Nephron progenitor cell (in vitro differentiated cells): ENCODE data around the gene TTLL5.

Experiments used
- DNase-seq: peaks from one replicate; pipeline ENCODE4 v3.0.0; 2021
- H3K27ac Mint-ChIP-seq: 2 replicates; pipeline ENCODE4 v1.8.0; 2021; ENCODE audit warnings: mild to moderate bottlenecking, moderate library complexity, mixed read lengths
- H3K27me3 Mint-ChIP-seq: 2 replicates; pipeline ENCODE4 v1.8.0; 2021; ENCODE audit warnings: mild to moderate bottlenecking, low read depth, mixed read lengths; ENCODE audit not compliant: poor library complexity
- H3K36me3 Mint-ChIP-seq: 2 replicates; pipeline ENCODE4 v1.8.0; 2021; ENCODE audit warnings: low read depth, mixed read lengths
- H3K4me1 Mint-ChIP-seq: 2 replicates; pipeline ENCODE4 v1.8.0; 2021; ENCODE audit warnings: mixed read lengths
- H3K4me3 Mint-ChIP-seq: 2 replicates; pipeline ENCODE4 v1.8.0; 2021; ENCODE audit warnings: mild to moderate bottlenecking, moderate library complexity, mixed read lengths
- H3K9me3 Mint-ChIP-seq: 2 replicates; pipeline ENCODE4 v1.8.0; 2021; ENCODE audit warnings: mild to moderate bottlenecking, moderate library complexity, mixed read lengths
- TF ChIP-seq, protein P1 (sequence below): fragments of 200-600 bp; sonication (generic); IDR thresholded peaks from 2 replicates; pipeline ENCODE4 v1.5.0; 2021; ENCODE audit warnings: antibody characterized with exemption

The TTLL5 gene

DNA sequence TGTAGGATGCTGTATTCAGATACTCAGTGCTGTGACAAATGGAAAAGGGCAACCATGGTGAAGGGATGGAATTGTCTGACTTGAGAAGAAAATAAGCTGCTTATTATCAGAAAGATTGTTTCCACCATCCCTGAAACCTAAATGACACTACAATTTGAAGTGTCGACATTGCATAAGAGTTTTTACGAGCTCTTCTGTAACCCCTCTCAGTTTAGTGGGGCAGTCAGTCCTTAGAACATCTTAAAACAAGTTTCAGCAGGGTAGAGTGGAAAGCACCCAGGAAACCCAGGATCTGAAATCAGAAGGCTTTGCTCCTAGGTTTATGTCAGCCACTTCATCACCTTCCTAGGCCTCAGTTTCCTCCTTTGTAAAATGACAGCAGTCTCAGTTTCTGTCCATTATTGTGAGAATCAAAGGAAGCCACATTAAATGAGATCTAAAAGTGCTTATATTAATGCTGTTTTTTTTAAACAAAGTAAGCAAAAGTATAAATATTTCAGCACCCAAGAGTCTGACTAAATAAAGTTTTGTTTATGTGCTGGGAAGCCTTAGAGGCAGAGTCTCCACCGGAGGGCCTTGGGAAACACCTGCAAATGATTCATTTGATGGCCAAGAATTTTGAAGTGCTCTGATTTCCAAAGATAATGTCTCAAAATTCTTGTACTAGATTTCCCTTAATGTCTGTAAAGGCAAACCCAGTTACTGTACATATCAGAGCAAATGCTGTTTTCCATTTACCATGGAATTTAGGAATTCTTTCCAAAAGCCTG is 326.3 kb downstream of the TTLL5 start:
- Mint-ChIP-seq H3K27ac (no peak overlapping the region), H3K27me3 (peaks cover 34% of the 10 kb centered on the region), H3K4me3 (no peak overlapping the region), H3K4me1 (peaks cover 12% of the 10 kb centered on the region), H3K9me3 (no peaks in the 10 kb centered on the region), H3K36me3 (peaks cover 27% of the 10 kb centered on the region)
- DNase-seq: no peak
- TF ChIP-seq, protein P1, sequence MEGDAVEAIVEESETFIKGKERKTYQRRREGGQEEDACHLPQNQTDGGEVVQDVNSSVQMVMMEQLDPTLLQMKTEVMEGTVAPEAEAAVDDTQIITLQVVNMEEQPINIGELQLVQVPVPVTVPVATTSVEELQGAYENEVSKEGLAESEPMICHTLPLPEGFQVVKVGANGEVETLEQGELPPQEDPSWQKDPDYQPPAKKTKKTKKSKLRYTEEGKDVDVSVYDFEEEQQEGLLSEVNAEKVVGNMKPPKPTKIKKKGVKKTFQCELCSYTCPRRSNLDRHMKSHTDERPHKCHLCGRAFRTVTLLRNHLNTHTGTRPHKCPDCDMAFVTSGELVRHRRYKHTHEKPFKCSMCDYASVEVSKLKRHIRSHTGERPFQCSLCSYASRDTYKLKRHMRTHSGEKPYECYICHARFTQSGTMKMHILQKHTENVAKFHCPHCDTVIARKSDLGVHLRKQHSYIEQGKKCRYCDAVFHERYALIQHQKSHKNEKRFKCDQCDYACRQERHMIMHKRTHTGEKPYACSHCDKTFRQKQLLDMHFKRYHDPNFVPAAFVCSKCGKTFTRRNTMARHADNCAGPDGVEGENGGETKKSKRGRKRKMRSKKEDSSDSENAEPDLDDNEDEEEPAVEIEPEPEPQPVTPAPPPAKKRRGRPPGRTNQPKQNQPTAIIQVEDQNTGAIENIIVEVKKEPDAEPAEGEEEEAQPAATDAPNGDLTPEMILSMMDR: no peak

- Mint-ChIP-seq H3K4me3 (no peak overlapping the region), H3K27ac (no peak overlapping the region), H3K27me3 (peaks cover 17% of the 10 kb centered on the region), H3K36me3 (peaks cover 36% of the 10 kb centered on the region), H3K4me1 (peaks cover 19% of the 10 kb centered on the region), H3K9me3 (no peaks in the 10 kb centered on the region)
- TF ChIP-seq, protein P1: no peak
- DNase-seq: no peak
Measured at GRCh38 chr14:75989134-75989533, 328.1 kb downstream of the TTLL5 start.

GRCh38 chr14:75990297-75990696 is 329.3 kb downstream of the TTLL5 start:
- Mint-ChIP-seq H3K27ac (no peak overlapping the region), H3K4me3 (no peak overlapping the region), H3K9me3 (no peaks in the 10 kb centered on the region), H3K27me3 (peaks cover 8% of the 10 kb centered on the region), H3K4me1 (peaks cover 21% of the 10 kb centered on the region), H3K36me3 (peaks cover 47% of the 10 kb centered on the region)
- TF ChIP-seq, protein P1: no peak
- no peak for DNase-seq

DNA sequence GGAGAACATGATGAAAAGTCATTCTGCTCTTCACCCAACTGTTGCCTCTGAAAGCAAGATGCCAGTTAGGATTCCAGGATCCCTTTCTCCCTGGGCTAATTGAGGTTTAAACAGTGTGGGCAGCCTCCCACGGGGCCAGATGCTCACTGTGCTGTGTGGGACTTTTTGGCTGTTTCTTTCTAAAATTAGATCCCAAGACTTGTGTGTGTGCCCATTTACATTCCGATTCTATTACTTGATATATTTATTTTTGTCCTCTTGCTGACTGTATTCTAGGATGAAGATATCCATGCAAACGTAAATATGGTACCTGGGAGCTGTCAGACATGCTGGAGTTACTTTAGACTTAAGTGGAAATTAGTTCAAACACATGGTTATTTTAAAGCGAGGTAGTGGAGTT is 330.7 kb downstream of the TTLL5 start:
- TF ChIP-seq, protein P1: no peak
- H3K27ac Mint-ChIP-seq: no peak overlapping the region
- no peaks in the 10 kb centered on the region for H3K27me3 Mint-ChIP-seq
- DNase-seq: no peak
- H3K4me1 Mint-ChIP-seq: peaks cover 21% of the 10 kb centered on the region
- H3K9me3 Mint-ChIP-seq: no peaks in the 10 kb centered on the region
- H3K4me3 Mint-ChIP-seq: no peak overlapping the region
- peaks cover 61% of the 10 kb centered on the region for H3K36me3 Mint-ChIP-seq

DNA sequence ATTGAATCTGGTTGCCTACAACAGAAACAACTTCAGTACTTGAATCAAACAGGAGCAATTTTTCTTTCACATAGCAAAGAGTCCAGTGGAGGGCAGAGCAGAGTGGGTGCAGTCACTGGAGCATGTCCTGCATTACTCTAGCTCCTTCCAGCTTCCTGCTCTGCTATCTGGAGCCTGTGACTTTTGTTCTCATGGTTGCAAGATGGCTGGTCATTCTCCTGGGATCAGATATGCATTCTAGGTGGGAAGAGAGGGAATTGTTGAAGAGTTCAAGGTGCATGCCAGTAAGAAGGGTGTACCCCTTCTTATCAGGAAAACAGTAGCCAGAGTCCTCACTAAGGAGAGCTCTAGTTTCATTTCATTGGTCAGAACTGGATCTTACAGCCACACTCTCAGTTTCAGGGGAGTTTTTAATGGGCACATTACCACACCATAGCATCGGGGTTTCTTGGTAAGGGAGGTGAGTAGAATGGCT is 332.6 kb downstream of the TTLL5 start:
- no peak for DNase-seq
- no peaks in the 10 kb centered on the region for H3K27me3 Mint-ChIP-seq
- no peaks in the 10 kb centered on the region for H3K9me3 Mint-ChIP-seq
- H3K4me3 Mint-ChIP-seq: no peak overlapping the region
- peaks cover 18% of the 10 kb centered on the region for H3K4me1 Mint-ChIP-seq
- TF ChIP-seq, protein P1: no peak
- H3K27ac Mint-ChIP-seq: no peak overlapping the region
- H3K36me3 Mint-ChIP-seq: peaks cover 77% of the 10 kb centered on the region
